Stimulated activated CD4-positive, alpha-beta T cell treated with anti-CD3 and anti-CD28 coated beads, Interleukin-4, amount 100 ng/mL, for 48 hours (primary cell): ENCODE results near the gene PPP1R15A.
"Not testable (repeated sequence)": the region's sequence is repeated elsewhere in the genome, so short reads cannot be mapped to it uniquely, and the experiment has no call there.

Experiments
- DNase-seq, 2 donors: peaks; one replicate each; pipeline ENCODE4 v3.0.0-alpha.2; 2020; ENCODE audit warnings: low read depth in 2 of 2

Gene PPP1R15A

GRCh38 chr19:48872182-48872883, at the start of gene PPP1R15A:
PPP1R15A (plus strand) TSS chr19:48872421; CDS start chr19:48873234, 813 bp downstream.
- DNase-seq, result peak; percentile 96 to 99

GRCh38 chr19:48822514-48822913, 49.7 kb upstream of the PPP1R15A start:
- DNase-seq, result no peak

- no peak for DNase-seq
These were observed 45.6 kb upstream of the PPP1R15A start for GRCh38 chr19:48826606-48827020.

- no peak for DNase-seq
These were observed 42.1 kb upstream of the PPP1R15A start for GRCh38 chr19:48830088-48830487.

GRCh38 chr19:48830965-48831364, 41.3 kb upstream of the PPP1R15A start:
- no peak for DNase-seq

GRCh38 chr19:48833049-48833448, 39.2 kb upstream of the PPP1R15A start:
- no peak for DNase-seq

GRCh38 chr19:48833977-48834376, 38.2 kb upstream of the PPP1R15A start:
- no peak for DNase-seq

- peak; percentile 94 to 98 for DNase-seq
These were observed 36.5 kb upstream of the PPP1R15A start for GRCh38 chr19:48835734-48836088.

GRCh38 chr19:48836089-48837017, 35.9 kb upstream of the PPP1R15A start, which contains the start of gene HSD17B14:
HSD17B14 (minus strand) TSS chr19:48836491; CDS start chr19:48836411, 80 bp downstream.
- no peak for DNase-seq

- DNase-seq, result peak; percentile 64 to 71
These were observed 35.1 kb upstream of the PPP1R15A start for GRCh38 chr19:48837051-48837524.

GRCh38 chr19:48837687-48838086, 34.5 kb upstream of the PPP1R15A start:
- DNase-seq, result no peak

GRCh38 chr19:48841047-48841446, 31.2 kb upstream of the PPP1R15A start:
- no peak for DNase-seq

- DNase-seq, result no peak
These were observed 30.6 kb upstream of the PPP1R15A start for GRCh38 chr19:48841571-48841970.

GRCh38 chr19:48842789-48843162, 29.4 kb upstream of the PPP1R15A start:
- DNase-seq, result peak in 1 of 2 donors; percentile 25

GRCh38 chr19:48844472-48844871, 27.7 kb upstream of the PPP1R15A start:
- no peak for DNase-seq

- no peak for DNase-seq
These were observed 26.8 kb upstream of the PPP1R15A start for GRCh38 chr19:48845384-48845783.

- DNase-seq, result not testable (repeated sequence)
These were observed 25.6 kb upstream of the PPP1R15A start for GRCh38 chr19:48846659-48847058.

GRCh38 chr19:48852292-48852691, 19.9 kb upstream of the PPP1R15A start:
- no peak for DNase-seq

- no peak for DNase-seq
These were observed 18.7 kb upstream of the PPP1R15A start for GRCh38 chr19:48853483-48853882.

GRCh38 chr19:48854103-48854502, 18.1 kb upstream of the PPP1R15A start:
- DNase-seq, result no peak

- no peak for DNase-seq
These were observed 15.3 kb upstream of the PPP1R15A start for GRCh38 chr19:48856921-48857320.

- DNase-seq, result peak; percentile 70 to 79
These were observed 13.1 kb upstream of the PPP1R15A start for GRCh38 chr19:48858984-48859710.
